H9 (cell line): ENCODE results near the gene LARP4B. TPM values are rescaled to one million over a fixed set of nuclear protein-coding genes. Genes with fewer than 3 reads are reported as not detected.

Source experiments
- DNase-seq: peaks from one replicate; pipeline ENCODE4 v3.0.0-alpha.2; 2017
- H2AFZ ChIP-seq: one replicate; pipeline ENCODE4 v1.6.1; 2013; ENCODE audit warnings: mild to moderate bottlenecking, low read length, control low read depth, moderate library complexity
- H2AK5ac ChIP-seq: 2 replicates; pipeline ENCODE4 v1.6.1; 2013; ENCODE audit warnings: low read length, control low read depth, mixed read lengths; ENCODE audit not compliant: insufficient read length
- H2BK120ac ChIP-seq: one replicate; pipeline ENCODE4 v1.6.1; 2013; ENCODE audit warnings: low read depth, mild to moderate bottlenecking, low read length, control low read depth, inconsistent platforms; ENCODE audit not compliant: poor library complexity, severe bottlenecking
- H2BK12ac ChIP-seq: 2 replicates; pipeline ENCODE4 v1.6.1; 2013; ENCODE audit warnings: low read length, control low read depth, mixed read lengths, low read depth; ENCODE audit not compliant: insufficient read length
- H2BK15ac ChIP-seq: 2 replicates; pipeline ENCODE4 v1.6.1; 2013; ENCODE audit warnings: low read depth, low read length, control low read depth
- H2BK20ac ChIP-seq: one replicate; pipeline ENCODE4 v1.6.1; 2013; ENCODE audit warnings: low read depth, mild to moderate bottlenecking, low read length, control low read depth, inconsistent platforms; ENCODE audit not compliant: poor library complexity, severe bottlenecking
- H2BK5ac ChIP-seq: 2 replicates; pipeline ENCODE4 v1.6.1; 2013; ENCODE audit warnings: low read length, control low read depth, mixed read lengths; ENCODE audit not compliant: insufficient read length
- H3K14ac ChIP-seq: 2 replicates; pipeline ENCODE4 v1.6.1; 2013; ENCODE audit warnings: low read length, control low read depth; ENCODE audit not compliant: insufficient read depth
- H3K18ac ChIP-seq: 2 replicates; pipeline ENCODE4 v1.6.1; 2013; ENCODE audit warnings: low read depth, mild to moderate bottlenecking, mixed read lengths, low read length, control low read depth; ENCODE audit not compliant: insufficient read length
- H3K23ac ChIP-seq: 2 replicates; pipeline ENCODE4 v1.6.1; 2013; ENCODE audit warnings: low read length, control low read depth, mixed read lengths, low read depth; ENCODE audit not compliant: insufficient read length
- H3K23me2 ChIP-seq: 2 replicates; pipeline ENCODE4 v1.6.1; 2013; ENCODE audit warnings: low read depth, mild to moderate bottlenecking, mixed read lengths, low read length, control low read depth; ENCODE audit not compliant: insufficient read length, poor library complexity, severe bottlenecking
- H3K27ac ChIP-seq: 2 replicates; pipeline ENCODE4 v1.5.1; 2013; ENCODE audit warnings: low read length, control low read depth, mixed read lengths, low read depth; ENCODE audit not compliant: insufficient read length
- H3K27me3 ChIP-seq: 2 replicates; pipeline ENCODE4 v1.6.1; 2013; ENCODE audit warnings: low read length, control low read depth, inconsistent platforms; ENCODE audit not compliant: insufficient read depth
- H3K4ac ChIP-seq: 2 replicates; pipeline ENCODE4 v1.6.1; 2013; ENCODE audit warnings: low read depth, mild to moderate bottlenecking, control low read depth, inconsistent platforms, low read length, moderate library complexity
- H3K4me1 ChIP-seq: 2 replicates; pipeline ENCODE4 v1.6.1; 2013; ENCODE audit warnings: low read length, control low read depth, inconsistent platforms; ENCODE audit not compliant: insufficient read depth
- H3K4me2 ChIP-seq: 2 replicates; pipeline ENCODE4 v1.6.1; 2013; ENCODE audit warnings: low read length, control low read depth, mixed read lengths; ENCODE audit not compliant: insufficient read length, insufficient read depth
- H3K56ac ChIP-seq: 2 replicates; pipeline ENCODE4 v1.6.1; 2013; ENCODE audit warnings: low read depth, mild to moderate bottlenecking, mixed read lengths, low read length, control low read depth; ENCODE audit not compliant: insufficient read length
- H3K79me1 ChIP-seq: 2 replicates; pipeline ENCODE4 v1.6.1; 2013; ENCODE audit warnings: low read depth, mild to moderate bottlenecking, moderate library complexity, low read length, control low read depth, inconsistent platforms; ENCODE audit not compliant: insufficient read depth, poor library complexity, severe bottlenecking
- H3K79me2 ChIP-seq: 2 replicates; pipeline ENCODE4 v1.6.1; 2013; ENCODE audit warnings: low read length, control low read depth, inconsistent platforms; ENCODE audit not compliant: insufficient read depth
- H3K9ac ChIP-seq: 2 replicates; pipeline ENCODE4 v1.6.1; 2013; ENCODE audit warnings: low read length, control low read depth, mixed read lengths; ENCODE audit not compliant: insufficient read length; ENCODE audit errors: extremely low read depth
- H3K9me3 ChIP-seq: one replicate; pipeline ENCODE4 v1.6.1; 2013; ENCODE audit warnings: low read depth, low read length, inconsistent platforms; ENCODE audit not compliant: control insufficient read depth
- H3T11ph ChIP-seq: one replicate; pipeline ENCODE4 v1.6.1; 2013; ENCODE audit warnings: mild to moderate bottlenecking, low read length, control low read depth, inconsistent platforms
- H4K20me1 ChIP-seq: one replicate; pipeline ENCODE4 v1.6.1; 2013; ENCODE audit not compliant: control insufficient read depth, insufficient read length, insufficient read depth
- H4K5ac ChIP-seq: 2 replicates; pipeline ENCODE4 v1.6.1; 2013; ENCODE audit warnings: low read depth, mild to moderate bottlenecking, mixed read lengths, low read length, control low read depth; ENCODE audit not compliant: insufficient read length
- H4K8ac ChIP-seq: replicated peaks from 2 replicates; pipeline ENCODE4 v1.6.1; 2013; ENCODE audit warnings: low read length, control low read depth, mixed read lengths, low read depth; ENCODE audit not compliant: insufficient read length
- H4K91ac ChIP-seq: 2 replicates; pipeline ENCODE4 v1.6.1; 2013; ENCODE audit warnings: low read depth, mild to moderate bottlenecking, moderate library complexity, mixed read lengths, low read length, control low read depth; ENCODE audit not compliant: insufficient read length
- H3K27ac Mint-ChIP-seq, 3 experiments: 2 replicates in 2 of 3; 3 replicates in 1 of 3; pipeline ENCODE4 v1.8.0; 2020 to 2021; ENCODE audit warnings: mixed read lengths in 3 of 3, mild to moderate bottlenecking in 1 of 3, moderate library complexity in 1 of 3
- H3K27me3 Mint-ChIP-seq: 2 replicates; pipeline ENCODE4 v1.8.0; 2021; ENCODE audit warnings: low read depth, mild to moderate bottlenecking, moderate library complexity, mixed read lengths
- H3K36me3 Mint-ChIP-seq, 3 experiments: 2 replicates in 2 of 3; 3 replicates in 1 of 3; pipeline ENCODE4 v1.8.0; 2020 to 2021; ENCODE audit warnings: low read depth in 3 of 3, mixed read lengths in 3 of 3; ENCODE audit not compliant: insufficient read depth in 1 of 3
- H3K4me1 Mint-ChIP-seq, 2 experiments: 2 replicates each; pipeline ENCODE4 v1.8.0; 2020; ENCODE audit warnings: mixed read lengths in 2 of 2
- H3K4me3 Mint-ChIP-seq, 2 experiments: 2 replicates in 1 of 2; 3 replicates in 1 of 2; pipeline ENCODE4 v1.8.0; 2020 to 2021; ENCODE audit warnings: mild to moderate bottlenecking in 2 of 2, mixed read lengths in 2 of 2, moderate library complexity in 1 of 2
- H3K9me3 Mint-ChIP-seq, 2 experiments: 2 replicates in 1 of 2; 3 replicates in 1 of 2; pipeline ENCODE4 v1.8.0; 2020; ENCODE audit warnings: mild to moderate bottlenecking in 2 of 2, mixed read lengths in 2 of 2, moderate library complexity in 1 of 2
- CTCF ChIP-seq: fragments of 200-600 bp; sonication (generic); conservative IDR thresholded peaks from 3 replicates; pipeline ENCODE4 v1.8.0; 2021; ENCODE audit warnings: antibody characterized with exemption, mild to moderate bottlenecking
- WGBS: extraction: QIAGEN DNeasy Blood & Tissue Kit; methylation state at CpG from one replicate; pipeline ENCODE4 v1.1.7; 2013; ENCODE audit warnings: missing lambda C conversion rate, low lambda C conversion rate, mixed read lengths; ENCODE audit not compliant: insufficient read length; ENCODE audit errors: extremely low coverage; 5-methylcytosine and 5-hydroxymethylcytosine counted together
- total RNA-seq: library from RNA; stranded (reverse); gene quantifications from 2 replicates; pipeline ENCODE4 v1.2.1, GENCODE V29; 2021

LARP4B gene
- total RNA-seq, 1 experiment from 2014 or later: 88.9 TPM

- peaks cover 6 to 10% of the 10 kb centered on the region in 2 experiments for H3K4me1 Mint-ChIP-seq
- no peak overlapping the region for H3K4ac ChIP-seq
- WGBS: no CpG with 5 or more reads among the region's 3 CpGs
Measured at GRCh38 chr10:962342-962741, 30.8 kb upstream of the LARP4B start.

More at GRCh38 chr10:962342-962741, 30.8 kb upstream of the LARP4B start:
- Histone ChIP-seq H2BK12ac (no peak overlapping the region), H3K27ac (no peak overlapping the region), H3K23me2 (no peaks in the 10 kb centered on the region), H4K5ac (no peak overlapping the region), H3K4me2 (no peak overlapping the region), H2BK5ac (no peak overlapping the region), H4K91ac (no peak overlapping the region), H4K20me1 (no peaks in the 10 kb centered on the region), H3K9ac (no peak overlapping the region), H3K56ac (no peak overlapping the region), H3K9me3 (no peaks in the 10 kb centered on the region), H3K18ac (no peak overlapping the region), H3K79me1 (no peaks in the 10 kb centered on the region), H3K14ac (no peak overlapping the region), H2BK15ac (no peak overlapping the region), H3T11ph (no peak overlapping the region), H3K4me1 (no peaks in the 10 kb centered on the region), H3K27me3 (no peaks in the 10 kb centered on the region), H2AK5ac (no peak overlapping the region), H2BK120ac (no peak overlapping the region), H4K8ac (no peak overlapping the region), H2BK20ac (no peak overlapping the region), H3K23ac (no peak overlapping the region), H2AFZ (no peak overlapping the region), H3K79me2 (no peaks in the 10 kb centered on the region)
- no peak overlapping the region for H3K4me3 Mint-ChIP-seq
- no peak for TF ChIP-seq CTCF
- no peak overlapping the region for H3K27ac Mint-ChIP-seq
- peaks cover 0 to 5% of the 10 kb centered on the region in 2 experiments; a peak in 3 of 5 replicates for H3K9me3 Mint-ChIP-seq
- H3K36me3 Mint-ChIP-seq: peaks cover 0 to 2% (median 0%) of the 10 kb centered on the region in 3 experiments; a peak in 2 of 7 replicates
- DNase-seq: no peak
- peaks cover 14% of the 10 kb centered on the region for H3K27me3 Mint-ChIP-seq
